Vagina (tissue), 2 donors: ENCODE results near the gene GSG1L. TPM values are rescaled to one million over a fixed set of nuclear protein-coding genes. Genes with fewer than 3 reads are reported as not detected.

Experiments
- DNase-seq, 2 donors: peaks; one replicate each; pipeline ENCODE4 v3.0.0-alpha.2; 2017; ENCODE audit errors: extremely low spot score in 2 of 2
- H3K27ac ChIP-seq: fragments of 200-600 bp; sonication (generic); one replicate; pipeline ENCODE4 v1.5.1; 2019
- H3K27me3 ChIP-seq: fragments of 200-600 bp; sonication (generic); one replicate; pipeline ENCODE4 v1.5.1; 2019
- H3K36me3 ChIP-seq, 2 donors: fragments of 200-600 bp; sonication (generic); one replicate each; pipeline ENCODE4 v1.5.1; 2017 to 2019
- H3K4me1 ChIP-seq: fragments of 200-600 bp; sonication (generic); one replicate; pipeline ENCODE4 v1.5.1; 2019
- H3K4me3 ChIP-seq, 2 donors: fragments of 200-600 bp; sonication (generic); 1 replicate in 1 of 2; 2 replicates in 1 of 2; pipeline ENCODE4 v1.5.1; 2016 to 2019
- H3K9me3 ChIP-seq: fragments of 200-600 bp; sonication (generic); one replicate; pipeline ENCODE4 v1.5.1; 2019
- CTCF ChIP-seq, 3 experiments: fragments of 450-650 bp in 2 of 3; fragments of 200-600 bp in 1 of 3; sonication (generic) in 1 of 3; IDR thresholded peaks; one replicate each; pipeline ENCODE4 v1.5.1; 2017 to 2019; ENCODE audit warnings: antibody characterized with exemption in 3 of 3, mild to moderate bottlenecking in 2 of 3, moderate library complexity in 2 of 3
- POLR2A ChIP-seq, 2 donors: fragments of 450-650 bp; IDR thresholded peaks; one replicate each; pipeline ENCODE4 v1.6.1; 2017; ENCODE audit warnings: antibody characterized with exemption in 2 of 2, mild to moderate bottlenecking in 2 of 2, moderate library complexity in 2 of 2
- POLR2AphosphoS5 ChIP-seq, 2 donors: sonication (generic); formaldehyde crosslinking; IDR thresholded peaks; one replicate each; pipeline ENCODE4 v1.9.0; 2017; ENCODE audit warnings: antibody characterized with exemption in 2 of 2, mild to moderate bottlenecking in 2 of 2, low read depth in 1 of 2; ENCODE audit not compliant: insufficient read depth in 1 of 2
- intact Hi-C: fragments of 100-400 bp; cut with DNase I; formaldehyde crosslinking; loops from one replicate; pipeline ENCODE4 v1.15.1; 2023
- total RNA-seq: library from RNA; depleted of rRNA; stranded (reverse); fragments of >200 nt; gene quantifications from one replicate; pipeline ENCODE4 v1.2.3, GENCODE V29; 2016

Gene GSG1L
- total RNA-seq, 1 donor from 2014 or later, result not detected

- Histone ChIP-seq H3K27ac (no peak overlapping the region), H3K27me3 (no peaks in the 10 kb centered on the region), H3K4me1 (no peaks in the 10 kb centered on the region), H3K36me3 (no peaks in the 10 kb centered on the region), H3K9me3 (no peaks in the 10 kb centered on the region), H3K4me3 (no peak overlapping the region)
- no peak for DNase-seq
- intact Hi-C loops, result no loop called here
- no peak for TF ChIP-seq POLR2AphosphoS5 (IDR thresholded peaks at IDR 0.05; ENCODE audit: insufficient read depth in 1 of 2, low read depth in 1 of 2)
- TF ChIP-seq CTCF (IDR thresholded peaks at IDR 0.05), result no peak
- no peak for TF ChIP-seq POLR2A (IDR thresholded peaks at IDR 0.05)
Observed at GRCh38 chr16:27902551-27902950, 161.0 kb downstream of the GSG1L start.

- intact Hi-C loops, result no loop called here
- no peak overlapping the region for H3K27ac ChIP-seq
- no peaks in the 10 kb centered on the region for H3K36me3 ChIP-seq
- no peak for DNase-seq
- H3K4me1 ChIP-seq, result no peaks in the 10 kb centered on the region
- TF ChIP-seq CTCF (IDR thresholded peaks at IDR 0.05), result no peak
- TF ChIP-seq POLR2A (IDR thresholded peaks at IDR 0.05), result no peak
- no peak for TF ChIP-seq POLR2AphosphoS5 (IDR thresholded peaks at IDR 0.05; ENCODE audit: insufficient read depth in 1 of 2, low read depth in 1 of 2)
- H3K9me3 ChIP-seq, result no peaks in the 10 kb centered on the region
- no peak overlapping the region for H3K4me3 ChIP-seq
- H3K27me3 ChIP-seq, result no peaks in the 10 kb centered on the region
Observed at GRCh38 chr16:27901956-27902355, 161.6 kb downstream of the GSG1L start.

GRCh38 chr16:27899736-27900135 lies 163.8 kb downstream of the GSG1L start:
- no peaks in the 10 kb centered on the region for H3K9me3 ChIP-seq
- no peak overlapping the region for H3K4me3 ChIP-seq
- no peaks in the 10 kb centered on the region for H3K36me3 ChIP-seq
- H3K27me3 ChIP-seq, result no peaks in the 10 kb centered on the region
- intact Hi-C loops, result no loop called here
- H3K27ac ChIP-seq, result no peak overlapping the region
- no peaks in the 10 kb centered on the region for H3K4me1 ChIP-seq
- DNase-seq, result no peak
- TF ChIP-seq CTCF (IDR thresholded peaks at IDR 0.05), result no peak
- no peak for TF ChIP-seq POLR2A (IDR thresholded peaks at IDR 0.05)
- no peak for TF ChIP-seq POLR2AphosphoS5 (IDR thresholded peaks at IDR 0.05; ENCODE audit: insufficient read depth in 1 of 2, low read depth in 1 of 2)

- Histone ChIP-seq H3K9me3 (no peaks in the 10 kb centered on the region), H3K4me1 (no peaks in the 10 kb centered on the region), H3K36me3 (no peaks in the 10 kb centered on the region), H3K27ac (no peak overlapping the region), H3K4me3 (no peak overlapping the region), H3K27me3 (no peaks in the 10 kb centered on the region)
- intact Hi-C loops, result no loop called here
- TF ChIP-seq CTCF (IDR thresholded peaks at IDR 0.05), result no peak
- TF ChIP-seq POLR2A (IDR thresholded peaks at IDR 0.05), result no peak
- TF ChIP-seq POLR2AphosphoS5 (IDR thresholded peaks at IDR 0.05; ENCODE audit: insufficient read depth in 1 of 2, low read depth in 1 of 2), result no peak
- DNase-seq, result no peak
Observed at GRCh38 chr16:27894386-27894785, 169.1 kb downstream of the GSG1L start.

GRCh38 chr16:27892879-27893278 lies 170.6 kb downstream of the GSG1L start:
- no peak for DNase-seq
- intact Hi-C loops, result no loop called here
- no peaks in the 10 kb centered on the region for H3K36me3 ChIP-seq
- TF ChIP-seq POLR2AphosphoS5 (IDR thresholded peaks at IDR 0.05; ENCODE audit: insufficient read depth in 1 of 2, low read depth in 1 of 2) (no peak), POLR2A (IDR thresholded peaks at IDR 0.05) (no peak), CTCF (IDR thresholded peaks at IDR 0.05) (no peak)
- H3K27ac ChIP-seq, result no peak overlapping the region
- no peaks in the 10 kb centered on the region for H3K9me3 ChIP-seq
- no peak overlapping the region for H3K4me3 ChIP-seq
- no peaks in the 10 kb centered on the region for H3K4me1 ChIP-seq
- H3K27me3 ChIP-seq, result no peaks in the 10 kb centered on the region
